ENCODE results near the gene S100A3.
"Not testable (repeated sequence)": the region's sequence is repeated elsewhere in the genome, so short reads cannot be mapped to it uniquely, and the experiment has no call there.

GRCh38 chr1:153520137-153520691 lies 28.8 kb downstream of the S100A3 start:
- not testable (repeated sequence) for TF ChIP-seq ZBTB34 (CRISPR knock-in tag; IDR thresholded peaks at IDR 0.05); TCF12 (IDR thresholded peaks at IDR 0.05); TCF12 (CRISPR knock-in tag; IDR thresholded peaks at IDR 0.05); DRAP1 (CRISPR knock-in tag; IDR thresholded peaks at IDR 0.05); CTCF (CRISPR knock-in tag; IDR thresholded peaks at IDR 0.05); IRF1 (CRISPR knock-in tag; IDR thresholded peaks at IDR 0.05; ENCODE audit: low read depth); POLR2AphosphoS5 (IDR thresholded peaks at IDR 0.05; ENCODE audit: low read depth, low read length); ETV6 (CRISPR knock-in tag; conservative IDR thresholded peaks at IDR 0.05); PHF5A (CRISPR knock-in tag; IDR thresholded peaks at IDR 0.05; ENCODE audit: low read depth, unreplicated experiment); ZNF512 (CRISPR knock-in tag; IDR thresholded peaks at IDR 0.05); RNF2 (conservative IDR thresholded peaks at IDR 0.05; ENCODE audit: low read depth); ATF2 (CRISPR knock-in tag; IDR thresholded peaks at IDR 0.05)

Measured in HepG2 (cell line).